Right ventricle myocardium superior (tissue), 1 donor: ENCODE results near the gene PICK1. TPM values are rescaled to one million over a fixed set of nuclear protein-coding genes. Genes with fewer than 3 reads are reported as not detected.

Experiments used
- ATAC-seq: fragments of 200-7000 bp; cut with Tn5 transposase; one replicate; pipeline ENCODE4 v1.9.1; 2020; ENCODE audit warnings: mild to moderate bottlenecking; ENCODE audit not compliant: poor library complexity
- DNase-seq: peaks from one replicate; pipeline ENCODE4 v3.0.0-alpha.2; 2020
- intact Hi-C: fragments of 100-400 bp; cut with DNase I; formaldehyde crosslinking; loops from one replicate; pipeline ENCODE4 v1.11.2; 2022
- total RNA-seq: library from RNA; stranded (reverse); fragmentation: NEBNext Ultra II Directional; extraction: Animal tissue kit (Norgen Biotek cat#: 25700); gene quantifications from one replicate; pipeline ENCODE4 v1.2.1, GENCODE V29; 2021
- donor health status: DM: no; HTN: yes; CAD: no; lungs with severe emphysema.

PICK1 gene
- total RNA-seq, 1 donor from 2014 or later, result 20.4 TPM

- DNase-seq (peak; percentile 29), ATAC-seq (no peak)
- intact Hi-C loops, result no loop called here
Measured at GRCh38 chr22:38120359-38121110, 63.3 kb downstream of the PICK1 start.

GRCh38 chr22:38122616-38123015, 65.4 kb downstream of the PICK1 start:
- ATAC-seq (no peak), DNase-seq (peak; percentile 11)
- intact Hi-C loops, result no loop called here

DNA sequence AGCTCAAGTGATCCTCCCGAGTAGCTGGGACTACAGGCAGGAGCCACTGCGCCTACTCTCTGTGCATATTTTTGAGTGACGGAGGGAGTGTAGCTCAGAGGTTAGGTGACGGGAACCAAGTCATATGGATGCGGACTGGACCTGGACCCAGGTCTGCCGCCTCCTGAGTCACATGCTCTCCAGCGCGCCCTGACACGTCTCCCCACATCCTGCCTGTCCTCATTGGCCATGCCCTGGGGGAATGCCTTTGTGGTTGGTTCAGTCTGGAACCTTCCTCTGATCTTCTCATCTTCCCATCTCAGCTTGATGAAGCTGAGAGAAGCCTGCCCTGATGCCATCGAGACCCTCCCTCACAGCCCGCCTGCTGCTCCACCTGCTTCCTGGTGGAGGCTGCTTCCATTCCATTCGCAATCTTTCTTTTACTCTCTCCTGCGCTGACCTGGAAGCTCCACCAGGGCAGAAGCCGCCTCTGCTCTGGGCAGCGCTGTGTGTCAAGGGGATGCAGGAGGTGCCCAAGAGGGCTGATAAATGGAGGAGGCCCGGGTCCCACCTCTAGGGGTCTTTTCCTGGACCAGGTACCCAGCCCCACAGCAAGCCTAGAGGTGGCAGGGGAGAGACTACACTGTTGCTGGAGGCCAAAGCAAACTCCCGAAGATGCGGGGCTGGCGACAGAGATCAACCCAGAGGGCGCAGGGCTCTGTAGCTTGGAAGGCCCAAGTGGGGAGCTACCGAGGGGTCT, 67.2 kb downstream of the PICK1 start:
- DNase-seq, result peak; percentile 19
- intact Hi-C loops, result no loop called here
- ATAC-seq, result no peak

DNA sequence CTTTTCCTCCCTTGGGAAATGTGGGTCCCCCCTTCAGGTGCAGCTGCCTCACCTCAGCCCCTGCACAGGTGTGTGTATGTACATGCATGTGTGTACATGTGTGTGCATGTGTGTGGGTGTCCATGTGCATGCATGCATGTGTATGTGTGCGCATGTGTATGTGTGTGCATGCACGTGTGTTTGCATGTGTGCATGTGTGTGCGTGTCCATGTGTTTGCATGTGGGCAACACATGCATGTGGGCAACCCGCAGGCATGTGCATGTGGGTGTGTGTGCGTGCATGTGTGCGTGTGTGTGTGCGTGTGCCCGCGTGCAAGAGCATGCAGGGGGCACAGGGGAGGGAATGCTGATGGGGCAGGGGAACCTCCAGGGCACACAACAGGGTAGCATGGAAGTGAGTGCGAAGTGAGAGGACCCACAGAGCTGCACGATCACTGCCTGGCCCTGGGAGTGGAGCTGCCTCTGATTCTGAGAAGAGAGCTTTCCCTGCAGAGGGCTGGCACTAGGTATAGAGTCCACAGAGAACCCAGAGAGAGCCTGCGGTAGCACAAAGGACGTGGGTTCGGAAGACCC, 67.9 kb downstream of the PICK1 start:
- no peak for ATAC-seq
- DNase-seq, result peak; percentile 15
- intact Hi-C loops, result no loop called here

Other genes with a start within 250 kb of the PICK1 start
- 31.0 TPM for gene GCAT, start 249.5 kb upstream of the PICK1 start, total RNA-seq
- gene GALR3, start 234.0 kb upstream of the PICK1 start, total RNA-seq, result not detected
- gene ANKRD54, start 213.1 kb upstream of the PICK1 start, total RNA-seq, result 17.1 TPM
- gene EIF3L, start 208.0 kb upstream of the PICK1 start, total RNA-seq, result 326 TPM
- 13.5 TPM for gene MICALL1, start 151.1 kb upstream of the PICK1 start, total RNA-seq
- 0.30 TPM for gene C22orf23, start 103.8 kb upstream of the PICK1 start, total RNA-seq
- 85.7 TPM for gene POLR2F, start 103.7 kb upstream of the PICK1 start, total RNA-seq
- 1.2 TPM for gene SOX10, start 72.8 kb upstream of the PICK1 start, total RNA-seq
- gene SLC16A8, start 26.8 kb downstream of the PICK1 start, total RNA-seq, result not detected
- gene BAIAP2L2, start 53.3 kb downstream of the PICK1 start, total RNA-seq, result 0.24 TPM
- 12.0 TPM for gene PLA2G6, start 124.4 kb downstream of the PICK1 start, total RNA-seq
- 4.2 TPM for gene MAFF, start 144.6 kb downstream of the PICK1 start, total RNA-seq
- 42.2 TPM for gene TMEM184B, start 215.6 kb downstream of the PICK1 start, total RNA-seq